Ishikawa (cell line): ENCODE measurements around the gene STRN3.

Experiments
- CEBPB ChIP-seq: IDR thresholded peaks from 2 replicates; pipeline ENCODE4 v1.6.1; 2012
- CREB1 ChIP-seq: IDR thresholded peaks from 2 replicates; pipeline ENCODE4 v1.6.1; 2012; ENCODE audit warnings: low read depth
- EGR1 ChIP-seq: IDR thresholded peaks from 2 replicates; pipeline ENCODE4 v1.6.1; 2012
- EP300 ChIP-seq: IDR thresholded peaks from 2 replicates; pipeline ENCODE4 v1.6.1; 2012; ENCODE audit warnings: borderline replicate concordance
- FOXM1 ChIP-seq: IDR thresholded peaks from 2 replicates; pipeline ENCODE4 v1.6.1; 2012; ENCODE audit warnings: low read depth, borderline replicate concordance
- NFIC ChIP-seq: IDR thresholded peaks from 2 replicates; pipeline ENCODE4 v1.6.1; 2012
- RAD21 ChIP-seq: IDR thresholded peaks from 2 replicates; pipeline ENCODE4 v1.6.1; 2012; ENCODE audit warnings: low read depth
- TAF1 ChIP-seq: IDR thresholded peaks from 2 replicates; pipeline ENCODE4 v1.6.1; 2012; ENCODE audit warnings: low read depth, mild to moderate bottlenecking
- TCF12 ChIP-seq: IDR thresholded peaks from 2 replicates; pipeline ENCODE4 v1.6.1; 2012; ENCODE audit warnings: low read depth
- TEAD4 ChIP-seq: IDR thresholded peaks from 2 replicates; pipeline ENCODE4 v1.6.1; 2012
- USF1 ChIP-seq: IDR thresholded peaks from 2 replicates; pipeline ENCODE4 v1.6.1; 2012
- YY1 ChIP-seq: IDR thresholded peaks from 2 replicates; pipeline ENCODE4 v1.6.1; 2012; ENCODE audit warnings: low read depth
- ZBTB7A ChIP-seq: IDR thresholded peaks from 2 replicates; pipeline ENCODE4 v1.6.1; 2012; ENCODE audit warnings: low read depth
- TF ChIP-seq, protein P1 (sequence below): IDR thresholded peaks from 2 replicates; pipeline ENCODE4 v1.6.1; 2012; ENCODE audit warnings: low read depth, mild to moderate bottlenecking
- TF ChIP-seq, protein P2 (sequence below): IDR thresholded peaks from 2 replicates; pipeline ENCODE4 v1.6.1; 2012

The STRN3 gene

DNA sequence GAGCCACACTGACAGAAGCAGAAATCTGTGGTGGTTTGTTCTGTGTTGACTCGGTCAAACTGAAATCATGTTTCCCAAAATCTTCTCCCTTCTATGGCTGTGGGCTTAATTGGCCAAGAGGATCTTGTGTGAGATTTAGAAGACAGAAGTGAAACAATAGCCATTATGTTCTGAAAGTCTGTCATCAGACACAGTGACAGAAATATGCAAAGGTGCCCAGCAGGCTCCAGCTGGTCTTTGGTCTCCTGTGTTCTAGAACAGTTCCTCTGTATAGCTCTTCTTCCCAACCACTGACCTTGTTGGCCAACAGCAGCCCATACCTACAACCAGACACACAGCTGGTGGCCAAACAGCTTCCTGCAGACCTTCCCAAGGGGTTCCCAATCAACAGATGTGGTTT, 176.8 kb downstream of the STRN3 start:
- TF ChIP-seq EP300 (no peak), USF1 (no peak), ZBTB7A (no peak), CREB1 (no peak), TCF12 (no peak), CEBPB (no peak), NFIC (no peak), TAF1 (no peak), TEAD4 (no peak)
- TF ChIP-seq, protein P1, sequence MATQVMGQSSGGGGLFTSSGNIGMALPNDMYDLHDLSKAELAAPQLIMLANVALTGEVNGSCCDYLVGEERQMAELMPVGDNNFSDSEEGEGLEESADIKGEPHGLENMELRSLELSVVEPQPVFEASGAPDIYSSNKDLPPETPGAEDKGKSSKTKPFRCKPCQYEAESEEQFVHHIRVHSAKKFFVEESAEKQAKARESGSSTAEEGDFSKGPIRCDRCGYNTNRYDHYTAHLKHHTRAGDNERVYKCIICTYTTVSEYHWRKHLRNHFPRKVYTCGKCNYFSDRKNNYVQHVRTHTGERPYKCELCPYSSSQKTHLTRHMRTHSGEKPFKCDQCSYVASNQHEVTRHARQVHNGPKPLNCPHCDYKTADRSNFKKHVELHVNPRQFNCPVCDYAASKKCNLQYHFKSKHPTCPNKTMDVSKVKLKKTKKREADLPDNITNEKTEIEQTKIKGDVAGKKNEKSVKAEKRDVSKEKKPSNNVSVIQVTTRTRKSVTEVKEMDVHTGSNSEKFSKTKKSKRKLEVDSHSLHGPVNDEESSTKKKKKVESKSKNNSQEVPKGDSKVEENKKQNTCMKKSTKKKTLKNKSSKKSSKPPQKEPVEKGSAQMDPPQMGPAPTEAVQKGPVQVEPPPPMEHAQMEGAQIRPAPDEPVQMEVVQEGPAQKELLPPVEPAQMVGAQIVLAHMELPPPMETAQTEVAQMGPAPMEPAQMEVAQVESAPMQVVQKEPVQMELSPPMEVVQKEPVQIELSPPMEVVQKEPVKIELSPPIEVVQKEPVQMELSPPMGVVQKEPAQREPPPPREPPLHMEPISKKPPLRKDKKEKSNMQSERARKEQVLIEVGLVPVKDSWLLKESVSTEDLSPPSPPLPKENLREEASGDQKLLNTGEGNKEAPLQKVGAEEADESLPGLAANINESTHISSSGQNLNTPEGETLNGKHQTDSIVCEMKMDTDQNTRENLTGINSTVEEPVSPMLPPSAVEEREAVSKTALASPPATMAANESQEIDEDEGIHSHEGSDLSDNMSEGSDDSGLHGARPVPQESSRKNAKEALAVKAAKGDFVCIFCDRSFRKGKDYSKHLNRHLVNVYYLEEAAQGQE, result no peak
- TF ChIP-seq, protein P2, sequence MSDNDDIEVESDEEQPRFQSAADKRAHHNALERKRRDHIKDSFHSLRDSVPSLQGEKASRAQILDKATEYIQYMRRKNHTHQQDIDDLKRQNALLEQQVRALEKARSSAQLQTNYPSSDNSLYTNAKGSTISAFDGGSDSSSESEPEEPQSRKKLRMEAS, result no peak

DNA sequence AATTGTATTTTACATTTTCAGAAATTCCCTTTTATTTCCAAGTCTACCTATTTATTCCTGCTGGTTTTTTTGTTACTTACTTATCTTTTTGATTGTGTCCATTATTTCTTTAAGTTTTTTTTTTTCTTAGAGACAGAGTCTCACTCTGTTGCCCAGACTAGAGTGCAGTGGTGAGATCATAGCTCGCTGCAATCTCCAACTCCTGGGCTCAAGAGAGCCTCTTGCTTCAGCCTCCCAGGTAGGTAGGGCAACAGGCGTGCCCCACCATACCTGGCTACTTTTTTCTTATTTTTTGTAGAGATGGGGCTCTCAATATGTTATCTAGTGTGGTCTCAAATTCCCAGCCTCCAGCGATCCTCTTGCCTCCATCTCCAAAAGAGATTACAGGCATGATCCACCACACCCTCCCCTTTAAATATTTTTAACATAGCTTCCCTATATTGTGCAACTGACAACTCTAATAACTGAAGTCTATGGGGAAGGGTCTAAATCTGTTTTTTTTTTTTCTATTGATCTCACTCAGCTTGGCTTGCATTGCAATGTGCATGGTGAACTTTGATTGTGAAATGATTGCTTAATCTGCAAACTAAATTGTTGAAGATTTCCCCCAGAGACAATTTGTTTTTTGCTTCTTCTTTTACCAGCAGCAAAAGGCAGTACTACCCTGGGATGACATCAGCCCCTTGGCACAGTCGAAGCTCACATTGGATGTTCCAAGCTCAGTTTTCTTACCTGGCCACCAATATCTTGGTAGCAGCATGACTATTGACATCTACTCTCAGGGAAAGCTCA, 177.5 kb downstream of the STRN3 start:
- TF ChIP-seq TAF1 (no peak), EGR1 (no peak), CEBPB (no peak), YY1 (no peak), EP300 (no peak), NFIC (no peak), FOXM1 (no peak), CREB1 (no peak), TEAD4 (no peak), RAD21 (no peak), USF1 (no peak), TCF12 (no peak), ZBTB7A (no peak)
- TF ChIP-seq, protein P2, result no peak
- TF ChIP-seq, protein P1, result no peak
